CD1c-positive myeloid dendritic cell (primary cell): ENCODE data around the gene OR5L1.

ENCODE experiments used
- DNase-seq: peaks from one replicate; pipeline ENCODE4 v3.0.0-alpha.2; 2016; ENCODE audit errors: extremely low spot score

OR5L1 gene

DNA sequence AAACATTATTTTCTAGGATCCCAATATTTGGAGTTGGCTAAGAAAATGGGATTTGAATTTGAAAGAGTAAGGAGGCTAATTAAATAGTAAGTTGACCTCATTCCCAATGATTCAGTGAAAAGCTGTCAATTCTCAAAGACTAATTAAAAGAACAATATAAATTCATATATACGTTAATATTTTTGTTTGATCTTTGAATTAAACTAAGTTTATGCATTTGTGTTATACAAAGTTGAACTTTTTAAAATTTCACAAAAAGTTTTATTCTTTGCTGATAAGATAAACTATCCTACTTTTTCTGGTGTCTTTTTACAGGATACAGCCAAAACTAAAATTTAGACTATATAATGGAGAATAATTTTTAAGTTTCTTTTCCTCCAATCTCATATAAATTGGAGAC, at the start of gene OR5L1:
OR5L1 (plus strand) TSS at position 301 of the 400 bp plus-strand sequence. CDS start 100 bp downstream, outside the sequence.
- DNase-seq = no peak

DNA sequence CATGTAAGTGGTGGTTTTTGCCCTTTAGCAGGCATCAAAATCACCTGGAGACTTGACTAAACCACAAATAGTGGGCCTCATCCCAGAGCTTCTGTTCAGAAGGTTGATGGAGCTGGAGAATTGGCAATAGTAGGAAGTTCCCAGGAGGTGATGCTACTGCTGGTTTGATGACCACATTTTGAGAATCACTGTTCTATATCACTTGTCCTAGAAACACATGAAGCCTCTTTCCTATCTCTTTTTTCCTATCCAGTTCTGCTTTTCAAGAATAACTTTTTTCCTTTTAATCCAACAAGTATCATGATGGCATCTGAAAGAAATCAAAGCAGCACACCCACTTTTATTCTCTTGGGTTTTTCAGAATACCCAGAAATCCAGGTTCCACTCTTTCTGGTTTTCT, 38.0 kb upstream of the OR5L1 start, which contains the start of gene OR5D13:
OR5D13 (plus strand) TSS at position 301 of the 400 bp plus-strand sequence; CDS start at position 301, 0 bp downstream.
- no peak for DNase-seq

DNA sequence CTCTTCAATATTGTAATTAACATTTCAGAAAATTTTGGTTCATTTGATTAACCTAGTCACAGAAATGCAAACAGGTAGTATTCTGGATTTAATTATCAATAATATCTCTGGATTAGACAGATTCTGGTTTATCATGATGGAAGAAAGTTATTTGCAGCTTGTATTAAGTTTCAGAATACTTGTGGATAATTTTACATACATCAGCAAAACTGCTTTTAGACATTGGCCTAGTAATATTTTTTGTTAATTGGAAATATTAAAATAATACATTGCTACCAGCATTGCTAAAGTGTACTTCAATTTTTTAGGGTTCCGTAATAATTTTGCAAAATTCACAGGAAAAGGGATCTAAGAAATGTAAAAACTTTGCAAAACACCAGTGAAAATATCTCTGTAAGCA, 19.6 kb upstream of the OR5L1 start:
- no peak for DNase-seq

DNA sequence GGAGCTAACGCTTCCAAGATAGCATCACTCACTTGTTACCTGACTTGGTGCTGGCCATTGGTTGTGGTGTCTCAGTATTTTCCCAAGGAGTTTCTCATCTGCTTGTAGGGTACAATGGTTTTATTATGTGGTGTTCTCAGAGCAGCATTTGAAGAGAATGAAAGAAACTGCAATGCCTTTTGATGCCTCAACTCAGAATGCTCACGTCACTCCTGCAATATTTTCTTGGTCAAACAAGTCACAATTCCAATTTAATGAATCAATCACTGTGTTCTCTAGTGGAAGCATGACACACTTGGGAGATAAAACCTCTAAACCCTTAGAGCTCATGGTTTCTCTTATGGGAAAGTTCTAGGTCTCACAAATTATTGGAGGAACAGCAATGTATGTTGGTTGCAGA, 17.8 kb upstream of the OR5L1 start:
- no peak for DNase-seq

DNA sequence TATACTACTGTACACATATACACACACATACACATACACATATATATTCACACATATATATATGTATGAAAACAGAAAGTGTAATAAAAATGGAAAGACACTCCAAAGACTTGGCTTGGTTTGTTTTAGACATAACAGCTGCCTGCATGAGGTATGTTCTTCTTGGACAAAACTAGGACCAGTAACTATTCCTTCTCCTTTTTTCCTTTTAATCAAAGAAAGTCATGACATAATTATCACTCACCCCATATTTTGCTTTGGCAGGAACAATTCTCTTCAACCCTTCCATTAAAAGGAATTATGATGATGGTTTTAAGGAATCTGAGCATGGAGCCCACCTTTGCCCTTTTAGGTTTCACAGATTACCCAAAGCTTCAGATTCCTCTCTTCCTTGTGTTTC, 15.9 kb upstream of the OR5L1 start, which contains the start of gene OR5D14:
OR5D14 (plus strand) TSS at position 301 of the 400 bp plus-strand sequence; CDS start at position 301, 0 bp downstream.
- no peak for DNase-seq

DNA sequence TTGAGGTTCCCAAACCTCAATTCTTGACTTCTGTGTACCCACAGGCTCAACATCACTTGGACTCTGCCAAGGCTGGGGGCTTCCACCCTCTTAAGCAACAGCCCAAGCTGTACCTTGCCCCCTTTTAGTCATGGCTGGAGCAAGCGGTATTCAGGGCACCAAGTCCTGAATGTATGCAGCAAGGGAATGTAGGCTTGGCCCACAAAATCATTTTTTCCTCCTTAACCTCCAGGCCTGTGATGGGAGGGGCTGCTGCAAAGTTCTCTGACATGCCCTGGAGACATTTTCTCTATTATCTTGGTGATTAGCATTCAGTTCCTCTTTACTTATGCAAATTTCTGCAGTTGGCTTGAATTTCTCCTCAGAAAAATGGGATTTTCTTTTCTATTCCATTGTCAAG, 4.9 kb upstream of the OR5L1 start:
- no peak for DNase-seq

DNA sequence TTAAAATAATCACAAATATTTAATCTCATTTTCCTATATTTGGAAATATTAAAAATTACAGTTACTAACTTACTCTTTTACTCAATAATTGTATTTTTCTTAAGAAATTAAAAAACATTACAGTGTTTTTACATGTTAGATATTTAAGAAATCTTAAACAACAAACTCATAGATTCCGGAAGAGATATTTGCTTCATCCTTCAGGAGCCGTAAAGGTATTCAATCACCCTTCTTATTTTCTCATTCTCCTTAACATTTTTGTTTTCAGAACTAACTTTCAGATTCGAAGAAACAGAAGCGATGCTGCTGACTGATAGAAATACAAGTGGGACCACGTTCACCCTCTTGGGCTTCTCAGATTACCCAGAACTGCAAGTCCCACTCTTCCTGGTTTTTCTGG, 8.2 kb downstream of the OR5L1 start, which contains the start of gene OR5D18:
OR5D18 (plus strand) TSS at position 301 of the 400 bp plus-strand sequence; CDS start at position 301, 0 bp downstream.
- no peak for DNase-seq

DNA sequence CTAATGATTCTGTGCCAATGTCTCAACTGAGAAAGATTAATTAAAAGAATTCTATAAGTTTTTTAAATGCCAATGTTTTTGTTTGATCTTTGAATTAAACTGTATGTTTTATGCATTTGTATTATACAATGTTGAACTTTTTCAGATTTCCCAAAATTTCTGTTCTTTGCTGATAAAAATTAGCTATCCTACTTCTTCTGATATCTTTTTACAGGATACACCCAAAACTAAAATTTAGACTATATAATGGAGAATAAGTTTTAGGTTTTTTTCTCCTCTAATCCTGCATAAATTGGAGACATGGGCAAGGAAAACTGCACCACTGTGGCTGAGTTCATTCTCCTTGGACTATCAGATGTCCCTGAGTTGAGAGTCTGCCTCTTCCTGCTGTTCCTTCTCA, 15.8 kb downstream of the OR5L1 start, which contains the start of gene OR5L2:
OR5L2 (plus strand) TSS at position 301 of the 400 bp plus-strand sequence; CDS start at position 301, 0 bp downstream.
- DNase-seq = no peak

DNA sequence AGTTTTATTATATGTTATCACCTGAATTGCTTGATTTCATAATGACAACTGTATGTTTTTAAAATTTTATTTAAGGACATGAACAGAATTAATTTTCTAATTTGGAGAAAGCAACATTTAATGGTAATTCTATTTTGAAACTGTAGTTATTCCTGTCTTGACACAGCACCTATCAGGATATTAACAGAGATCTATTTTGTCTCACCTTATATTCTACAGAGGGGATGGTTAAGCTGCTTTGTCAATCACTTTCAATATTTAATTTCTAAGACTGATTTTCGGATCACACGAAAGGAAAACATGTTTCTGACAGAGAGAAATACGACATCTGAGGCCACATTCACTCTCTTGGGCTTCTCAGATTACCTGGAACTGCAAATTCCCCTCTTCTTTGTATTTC, 27.3 kb downstream of the OR5L1 start, which contains the start of gene OR5D16:
OR5D16 (plus strand) TSS at position 301 of the 400 bp plus-strand sequence; CDS start at position 301, 0 bp downstream.
- DNase-seq = no peak

DNA sequence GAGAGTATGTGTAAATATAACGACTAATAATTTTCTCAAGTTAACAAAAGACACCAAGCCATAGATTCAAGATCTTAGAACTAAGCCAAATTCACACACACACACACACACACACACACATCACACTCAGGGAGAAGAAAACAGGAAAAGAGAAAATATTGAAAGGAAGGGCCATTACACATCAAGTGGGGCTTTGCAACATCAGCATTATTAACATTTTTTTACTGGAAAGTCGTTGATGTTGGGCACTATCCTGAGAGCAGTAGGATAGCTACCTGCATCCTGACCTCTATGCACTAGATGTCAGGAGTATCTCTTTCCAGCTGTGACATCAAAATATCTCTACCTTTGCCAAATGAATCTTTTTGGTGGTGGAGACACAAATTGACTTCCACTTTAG, 36.3 kb downstream of the OR5L1 start:
- no peak for DNase-seq

DNA sequence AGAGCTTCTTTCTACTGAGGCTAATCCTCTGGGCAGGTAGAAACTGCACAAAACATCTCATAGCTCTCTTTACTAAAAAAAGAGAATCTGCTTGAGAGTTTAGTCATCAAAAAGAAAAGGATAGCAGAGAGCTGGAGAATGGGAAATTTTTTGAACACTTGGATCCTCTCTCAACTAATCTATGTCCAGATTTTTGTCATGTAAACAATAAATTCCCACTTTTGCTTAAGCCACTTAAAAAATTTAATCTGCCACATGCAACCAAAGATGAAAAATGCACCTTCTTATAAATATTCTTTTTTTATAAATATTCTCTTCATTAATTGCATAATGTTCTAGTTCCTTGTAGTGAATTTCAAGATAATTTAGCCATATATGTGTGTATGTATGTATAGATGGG, 37.9 kb downstream of the OR5L1 start:
- no peak for DNase-seq

DNA sequence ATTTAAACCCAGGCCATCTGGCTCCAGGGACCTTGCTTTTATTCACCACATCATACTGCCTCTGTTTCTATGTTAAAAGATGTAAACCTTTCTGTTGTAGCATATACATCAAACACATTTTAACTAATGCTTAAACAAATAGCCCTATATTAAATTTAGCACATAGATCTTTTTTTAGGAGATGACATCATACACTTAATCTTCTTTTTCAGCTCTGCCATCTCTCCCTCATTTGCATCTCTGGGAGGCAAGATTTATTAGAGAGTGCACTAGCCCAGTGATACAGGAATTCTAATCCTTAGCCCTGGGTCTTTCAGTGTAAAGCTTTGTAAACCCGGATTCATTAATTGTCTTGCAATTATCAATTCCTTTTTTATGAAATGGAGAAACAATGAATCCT, 41.0 kb downstream of the OR5L1 start:
- no peak for DNase-seq

DNA sequence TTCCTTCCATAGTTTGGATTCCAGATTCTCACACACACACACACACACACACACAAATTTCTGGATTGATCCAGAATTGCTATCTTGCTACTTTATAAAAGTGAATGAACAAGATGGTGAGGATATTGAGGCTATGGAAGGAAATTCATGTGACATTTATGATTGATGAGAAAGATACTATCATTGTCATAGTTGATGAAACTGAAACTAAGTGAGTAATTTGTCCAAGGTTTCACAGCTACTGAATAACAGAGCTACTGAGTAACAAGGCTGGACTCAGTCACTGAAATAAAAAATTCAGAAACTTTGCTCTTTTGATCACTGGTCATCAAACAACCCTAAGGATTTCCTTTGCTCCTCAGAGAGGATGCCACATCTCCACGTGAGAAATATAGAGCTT, 43.5 kb downstream of the OR5L1 start:
- no peak for DNase-seq
